ENCODE measurements around the gene ABITRAM. TPM values are rescaled to one million over a fixed set of nuclear protein-coding genes. Genes with fewer than 3 reads are reported as not detected.

ABITRAM gene
- total RNA-seq, 1 donor, result 5.5 TPM

Other genes with a start within 250 kb of the ABITRAM start
- under 0.01 TPM for gene ACTL7B, start 78.4 kb upstream of the ABITRAM start, total RNA-seq
- gene ACTL7A, start 72.1 kb upstream of the ABITRAM start, total RNA-seq, result not detected
- gene ELP1, start 276 bp upstream of the ABITRAM start, total RNA-seq, result 14.1 TPM
- 4.3 TPM for gene CTNNAL1, start 79.1 kb downstream of the ABITRAM start, total RNA-seq
- 37.6 TPM for gene TMEM245, start 185.5 kb downstream of the ABITRAM start, total RNA-seq
- gene FRRS1L, start 232.8 kb downstream of the ABITRAM start, total RNA-seq, result under 0.01 TPM

All from mononuclear cell (primary cell).